GM18858 (cell line): ENCODE measurements around the gene AXL.
"Not testable (repeated sequence)": the region's sequence is repeated elsewhere in the genome, so short reads cannot be mapped to it uniquely, and the experiment has no call there.

Experiments
- ATAC-seq: cut with Tn5 transposase; IDR thresholded peaks from one replicate; pipeline ENCODE4 v1.9.1; 2021; ENCODE audit not compliant: unreplicated experiment

Gene AXL

DNA sequence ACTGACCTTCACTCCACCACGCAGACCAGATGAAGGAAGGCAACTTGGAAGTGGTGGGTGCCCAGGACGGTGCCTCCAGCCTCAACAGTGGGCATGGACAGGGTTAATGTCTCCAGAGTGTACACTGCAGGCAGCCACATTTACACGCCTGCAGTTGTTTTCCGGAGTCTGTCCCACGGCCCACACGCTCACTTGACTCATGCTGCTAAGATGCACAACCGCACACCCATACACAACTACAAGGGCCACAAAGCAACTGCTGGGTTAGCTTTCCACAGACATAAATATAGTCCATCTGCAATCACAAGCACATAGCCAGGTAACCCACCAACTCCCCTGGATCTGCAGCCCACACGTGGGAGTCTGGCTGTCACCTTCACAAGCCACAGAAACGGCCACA is 12.6 kb upstream of the AXL start:
- no peak for ATAC-seq

DNA sequence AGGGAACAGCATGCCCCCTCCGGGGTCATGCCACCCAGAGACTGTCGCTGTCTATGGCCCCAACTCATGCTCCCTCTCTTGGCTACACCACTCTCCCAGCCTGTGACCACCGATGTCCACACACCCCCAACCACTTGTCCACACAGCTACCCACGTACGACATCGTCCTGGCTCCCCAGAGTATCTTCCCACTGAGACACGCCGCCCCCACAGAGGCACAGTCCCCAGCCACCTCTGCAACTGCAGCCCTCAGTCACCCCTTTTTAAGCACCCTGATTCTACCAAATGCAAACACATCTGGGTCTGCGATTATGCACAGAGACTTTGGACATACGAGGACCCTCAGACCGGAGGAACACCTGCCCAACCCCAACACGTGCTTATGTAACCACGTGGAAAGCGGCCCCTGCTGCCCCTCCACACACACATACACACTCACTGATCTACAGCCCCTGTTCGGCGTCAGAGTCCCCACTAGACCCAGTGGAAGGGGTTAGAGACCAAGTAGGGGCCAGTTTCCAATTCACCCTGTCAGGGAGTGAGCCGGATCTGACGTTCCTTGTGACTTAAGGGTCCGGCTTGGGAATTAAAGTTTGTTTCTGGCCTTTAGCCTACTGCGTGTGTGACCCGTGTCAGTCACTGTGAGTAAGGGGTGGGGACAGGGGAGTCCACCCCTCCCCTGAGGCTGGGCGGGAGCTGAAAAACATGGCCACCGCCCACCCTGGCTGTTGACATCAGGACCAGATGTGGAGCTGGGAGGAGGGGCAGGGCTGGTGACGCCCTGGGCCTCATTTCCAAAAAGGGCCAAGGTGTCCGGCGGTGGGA is 11.9 kb upstream of the AXL start:
- no peak for ATAC-seq

DNA sequence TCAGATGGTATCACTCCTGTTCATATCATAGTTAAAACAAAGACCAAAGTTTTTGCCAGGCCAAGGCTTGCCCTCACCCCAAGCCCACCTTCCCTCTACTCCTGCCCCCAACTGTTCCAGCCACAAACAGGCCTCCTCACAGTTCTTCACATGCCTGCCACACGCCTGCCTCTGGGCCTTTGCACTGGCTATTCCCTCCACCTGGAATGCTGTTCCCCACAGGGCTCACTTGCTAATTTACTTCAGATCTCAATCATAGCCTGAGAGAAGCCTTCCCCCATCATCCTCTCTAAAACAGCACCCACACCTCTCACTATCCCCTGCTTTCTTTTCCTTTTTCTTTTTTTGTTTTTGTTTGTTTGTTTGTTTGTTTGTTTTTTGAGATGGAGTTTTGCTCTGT is 4.9 kb upstream of the AXL start:
- ATAC-seq: no peak

DNA sequence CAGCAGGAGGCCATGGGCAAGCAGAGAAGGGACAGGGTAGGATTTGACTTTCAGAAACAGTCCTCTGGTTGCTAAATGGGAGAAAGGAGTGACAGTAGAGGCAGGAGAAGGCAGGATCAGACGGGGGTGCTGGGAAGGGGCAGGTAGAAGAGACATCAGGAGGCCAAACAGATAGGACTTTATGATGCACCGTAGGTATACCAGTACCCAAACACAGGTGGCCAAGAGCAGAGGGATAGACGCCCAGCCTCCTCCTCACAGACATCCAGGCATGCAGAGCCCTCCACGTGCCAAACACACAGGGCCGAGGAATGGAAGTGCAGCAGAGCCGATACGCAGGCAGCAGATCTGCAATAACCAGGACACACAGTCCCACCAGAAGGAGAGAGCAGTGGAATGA is 1.3 kb upstream of the AXL start:
- ATAC-seq: no peak

DNA sequence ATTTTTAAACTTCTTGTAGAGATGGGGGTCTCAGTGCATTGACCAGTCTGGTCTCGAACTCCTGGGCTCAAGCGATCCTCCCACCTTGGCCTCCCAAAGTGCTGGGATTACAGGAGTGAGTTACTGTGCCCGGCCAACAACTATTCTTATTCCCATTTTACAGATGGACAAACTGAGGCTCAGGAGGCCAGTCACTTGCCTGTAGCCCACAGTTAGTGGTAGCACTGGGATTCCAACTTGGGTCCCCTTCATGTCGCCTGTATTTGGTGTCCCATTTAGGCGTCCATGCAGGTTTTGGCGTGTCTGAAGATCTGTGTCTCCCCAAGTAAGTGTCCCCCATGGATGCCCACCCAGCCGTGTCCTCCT is 791 bp upstream of the AXL start:
- no peak for ATAC-seq

DNA sequence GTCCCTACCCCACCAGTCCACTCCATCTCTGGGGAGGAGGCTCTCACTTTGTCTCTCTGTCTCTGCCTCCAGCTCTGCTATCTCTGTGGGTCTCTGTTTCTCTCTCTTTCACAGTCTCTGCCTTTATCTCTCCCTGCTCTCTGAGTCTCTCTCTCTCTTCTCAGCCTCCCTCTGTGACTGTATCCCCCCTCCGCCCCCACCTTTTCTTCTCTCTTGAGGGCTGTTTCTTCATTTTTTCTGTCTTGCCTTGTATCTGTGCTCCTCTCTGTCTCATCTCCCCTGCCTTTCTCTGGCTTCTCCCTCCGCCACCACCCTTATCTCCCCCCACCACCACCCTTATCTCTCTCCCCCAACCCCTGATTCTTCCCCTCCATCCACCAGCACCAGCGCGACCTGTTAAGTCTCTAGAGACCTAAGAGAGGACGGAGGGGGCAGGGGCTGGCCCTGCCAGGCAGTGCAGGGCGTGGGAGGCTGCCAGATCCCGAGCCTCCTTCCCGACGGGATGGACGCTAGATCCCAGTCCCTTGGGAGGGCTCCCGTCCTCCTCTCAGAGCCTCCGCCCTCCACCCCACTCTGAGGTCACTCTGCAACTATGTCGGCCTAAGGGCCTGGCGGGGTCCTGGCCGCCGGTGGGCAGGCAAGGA is 1.0 kb downstream of the AXL start:
- no peak for ATAC-seq

DNA sequence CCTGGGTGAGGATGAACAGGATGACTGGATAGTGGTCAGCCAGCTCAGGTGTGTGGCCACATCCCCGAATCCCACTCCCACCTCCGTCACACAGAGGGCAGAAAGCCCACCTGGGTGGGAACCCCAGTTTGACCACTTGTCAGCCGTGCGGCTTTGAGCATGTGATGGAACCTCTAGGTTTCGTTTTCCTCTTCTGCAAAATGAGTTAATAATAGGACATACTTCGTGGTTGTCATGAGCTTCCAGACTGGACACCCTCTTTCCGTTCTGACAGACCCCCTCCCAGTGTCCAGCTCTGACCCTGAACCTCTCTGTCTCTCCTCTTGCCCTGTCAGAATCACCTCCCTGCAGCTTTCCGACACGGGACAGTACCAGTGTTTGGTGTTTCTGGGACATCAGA is 1.8 kb downstream of the AXL start:
- ATAC-seq: no peak

DNA sequence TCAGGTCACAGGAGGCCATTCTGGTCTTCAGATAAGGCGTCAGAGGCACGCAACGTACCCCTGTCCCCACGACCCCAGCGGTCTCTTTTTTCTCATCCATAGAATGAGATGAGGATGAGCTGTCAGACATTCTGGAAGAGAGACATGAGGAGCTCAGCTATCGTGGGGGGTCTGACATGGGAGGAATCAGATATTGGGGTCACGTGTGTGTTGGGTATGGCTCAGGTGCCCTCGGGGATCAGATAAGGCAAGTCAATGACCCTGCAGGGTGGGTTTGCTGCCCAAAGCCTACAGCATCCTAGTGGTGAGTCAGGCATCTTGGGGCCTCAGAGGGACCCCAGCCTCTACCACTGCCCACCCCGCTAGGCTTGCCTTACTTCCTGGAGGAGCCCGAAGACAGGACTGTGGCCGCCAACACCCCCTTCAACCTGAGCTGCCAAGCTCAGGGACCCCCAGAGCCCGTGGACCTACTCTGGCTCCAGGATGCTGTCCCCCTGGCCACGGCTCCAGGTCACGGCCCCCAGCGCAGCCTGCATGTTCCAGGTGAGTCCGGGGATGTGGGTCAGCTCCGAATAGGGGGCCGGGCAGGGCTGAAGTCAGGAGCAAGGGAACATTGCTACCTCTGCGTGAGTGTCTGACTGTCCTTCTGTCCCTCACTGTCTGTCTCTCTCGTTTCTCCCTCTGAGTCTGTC is 2.6 kb downstream of the AXL start:
- no peak for ATAC-seq

DNA sequence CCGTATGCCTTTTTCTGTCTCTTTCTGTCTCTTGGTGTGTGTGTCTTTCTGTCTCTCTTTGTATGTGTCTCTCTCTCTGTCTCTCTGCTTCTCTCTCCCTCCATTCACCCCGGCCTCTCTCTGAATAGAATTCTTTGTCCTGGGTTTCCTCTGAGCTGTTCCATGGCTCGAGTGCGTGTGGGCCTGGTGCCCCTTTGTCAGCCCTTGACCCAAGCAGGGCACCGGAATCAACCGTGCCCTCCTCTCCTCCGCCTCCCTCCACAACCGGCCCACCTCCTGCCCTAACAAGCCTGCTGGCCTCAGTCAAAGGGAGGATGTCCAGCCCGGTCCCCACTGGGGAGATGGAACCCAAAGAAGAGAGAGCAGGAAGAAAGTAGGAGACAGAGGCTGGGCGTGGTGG is 3.2 kb downstream of the AXL start:
- ATAC-seq: no peak

DNA sequence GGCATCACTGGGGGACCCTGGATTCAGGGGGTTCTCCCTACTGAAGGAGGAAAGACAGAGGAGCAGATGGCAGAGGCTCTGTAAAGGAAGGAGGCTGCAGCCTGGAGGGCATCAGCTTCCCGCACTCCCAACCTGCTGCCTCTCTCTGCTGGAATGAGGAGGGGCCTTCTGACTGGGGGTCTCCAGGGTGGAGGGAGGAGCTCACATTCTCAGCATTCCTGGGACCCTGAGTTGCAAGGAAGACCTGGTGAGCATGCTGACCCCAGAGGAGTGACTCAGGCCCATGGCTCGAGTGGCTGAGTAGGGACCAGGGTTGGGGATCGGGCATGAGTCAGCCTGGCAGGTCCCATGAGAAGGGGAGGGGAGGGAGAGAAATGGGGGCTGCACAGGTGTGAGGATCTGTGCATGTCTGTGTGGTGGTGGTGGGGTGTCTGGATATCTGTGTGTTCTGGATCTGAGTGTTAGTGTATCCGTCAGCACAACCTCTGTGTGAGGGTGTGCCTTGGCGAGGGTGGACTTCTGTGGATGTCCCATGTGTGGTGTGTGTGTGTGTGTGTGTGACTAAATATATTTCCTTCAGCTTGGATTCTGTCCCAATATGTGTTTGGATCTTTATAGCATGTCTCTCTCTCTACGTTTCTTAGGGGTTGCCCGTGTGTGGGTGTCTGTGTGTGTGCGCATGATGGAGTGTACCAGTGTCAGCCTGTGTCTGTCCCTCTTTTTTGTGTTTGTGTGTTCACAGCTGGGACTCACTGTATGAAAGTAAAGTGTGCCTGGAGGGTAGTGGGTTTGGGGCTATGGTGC is 4.6 kb downstream of the AXL start:
- ATAC-seq: no peak

DNA sequence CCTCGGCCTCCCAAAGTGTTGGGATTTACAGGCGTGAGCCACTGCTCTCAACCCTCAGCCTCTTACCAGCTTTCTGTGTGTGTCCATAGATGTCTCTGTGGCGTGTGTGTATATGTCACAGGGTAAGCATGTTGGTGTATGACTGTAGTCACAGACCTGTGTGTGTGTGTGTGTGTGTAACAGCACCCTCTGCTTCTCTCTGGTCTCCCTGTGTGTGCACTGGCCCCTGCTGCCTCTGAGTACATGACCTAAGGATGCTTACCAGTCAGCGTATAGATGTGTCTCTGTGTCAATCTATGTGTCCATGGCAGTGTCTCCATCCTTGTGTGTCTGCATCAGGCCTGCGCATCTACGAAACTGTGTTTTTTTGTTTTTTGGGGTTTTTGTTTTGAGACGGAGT is 5.6 kb downstream of the AXL start:
- ATAC-seq: no peak

DNA sequence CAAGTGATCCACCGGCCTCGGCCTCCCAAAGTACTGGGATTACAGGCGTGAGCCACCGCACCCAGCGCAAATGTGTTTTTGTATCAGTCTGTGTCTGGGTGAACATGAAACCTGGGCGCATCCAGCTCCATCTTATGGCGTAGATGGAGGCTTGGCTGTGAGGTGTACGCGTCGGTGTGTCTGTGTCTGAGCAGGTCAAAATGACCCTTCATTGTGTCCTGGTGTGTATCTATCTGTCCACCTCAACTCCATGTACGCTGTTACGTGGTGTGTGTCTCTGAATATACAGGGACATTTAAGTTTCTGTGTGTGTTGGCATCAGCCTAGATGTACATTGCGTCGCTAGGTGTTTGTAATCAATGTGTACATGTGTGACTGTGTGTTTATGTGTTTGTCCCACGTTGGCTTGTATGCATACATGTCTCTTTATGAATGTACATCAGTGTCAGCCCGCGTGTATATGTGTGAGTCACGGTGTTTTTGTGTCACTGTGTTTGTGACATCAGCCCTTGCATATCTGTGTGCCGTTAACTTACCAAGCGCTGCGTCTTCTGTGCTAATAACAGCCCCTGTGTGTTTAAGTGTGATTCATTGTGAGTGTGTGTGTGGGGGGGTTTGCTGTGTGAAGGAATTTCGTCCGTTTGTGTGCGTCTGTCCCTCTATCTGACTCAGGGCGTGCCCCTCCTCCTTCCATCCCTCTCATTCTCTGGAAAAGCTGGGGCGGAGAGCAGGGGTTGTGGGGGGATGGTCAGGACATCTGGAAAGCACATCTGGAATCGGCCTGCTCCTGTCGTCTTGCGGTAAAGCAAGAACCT is 6.4 kb downstream of the AXL start:
- no peak for ATAC-seq

DNA sequence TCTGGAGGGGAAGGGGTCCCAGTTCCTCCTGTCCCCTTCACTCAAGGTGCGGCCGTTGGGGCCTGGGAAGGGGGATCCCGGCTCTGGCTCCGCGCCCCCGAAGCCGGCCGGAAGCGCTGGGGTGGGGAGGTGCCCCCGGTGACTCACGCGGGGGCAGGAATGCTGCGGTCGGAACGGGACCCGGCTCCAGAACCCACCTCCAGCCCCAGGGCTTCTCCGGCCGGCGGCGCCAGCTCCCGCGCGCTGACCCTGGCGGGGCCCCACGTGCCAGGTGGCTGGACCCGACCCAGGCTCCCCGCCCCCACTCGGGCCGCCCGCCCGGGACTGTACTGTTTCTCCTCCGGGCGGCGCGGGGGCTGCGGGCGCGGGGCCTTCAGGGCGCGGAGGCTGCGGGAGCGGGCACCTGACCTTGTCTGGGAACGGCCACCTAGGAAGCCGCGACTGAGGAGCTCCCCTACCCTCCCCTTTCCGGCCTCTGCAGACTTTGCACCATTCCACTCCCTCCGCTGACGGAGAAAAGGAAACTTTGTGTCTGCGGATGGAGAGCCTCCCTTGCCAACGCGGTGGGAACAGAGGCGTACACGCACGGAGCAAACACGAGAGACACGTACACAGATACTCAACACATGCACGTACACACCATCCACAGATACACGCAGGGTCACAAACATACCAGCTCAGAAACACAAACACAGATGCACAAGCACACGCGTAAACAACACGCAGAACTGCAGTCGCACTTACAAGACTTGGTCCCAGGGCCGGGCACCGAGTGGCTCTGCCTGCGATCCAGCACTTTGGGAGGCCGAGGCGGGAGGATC is 7.2 kb downstream of the AXL start:
- no peak for ATAC-seq

DNA sequence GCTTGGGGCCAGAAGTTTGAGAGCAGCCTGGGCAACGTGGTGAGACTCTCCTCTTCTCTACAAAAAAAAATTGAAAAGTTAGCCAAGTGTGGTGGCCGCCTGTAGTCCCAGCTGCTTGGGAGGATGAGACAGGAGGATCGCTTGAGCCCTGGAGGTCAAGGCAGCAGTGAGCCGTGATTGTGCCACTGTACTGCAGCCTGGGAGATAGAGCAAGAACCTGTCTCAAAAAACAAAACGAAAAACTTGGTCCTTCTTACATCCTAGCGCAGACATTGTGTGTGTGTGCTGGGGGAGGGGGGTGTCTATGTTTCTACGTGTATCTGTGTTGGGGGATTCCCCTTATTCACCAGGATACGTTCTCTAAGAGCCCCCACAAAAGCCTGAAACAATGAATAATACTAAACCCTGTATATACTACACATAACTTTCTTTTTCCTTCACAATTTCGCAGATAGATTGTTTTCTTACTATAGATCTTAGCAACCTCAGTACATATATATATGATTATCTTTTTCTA is 7.9 kb downstream of the AXL start:
- ATAC-seq: no peak

DNA sequence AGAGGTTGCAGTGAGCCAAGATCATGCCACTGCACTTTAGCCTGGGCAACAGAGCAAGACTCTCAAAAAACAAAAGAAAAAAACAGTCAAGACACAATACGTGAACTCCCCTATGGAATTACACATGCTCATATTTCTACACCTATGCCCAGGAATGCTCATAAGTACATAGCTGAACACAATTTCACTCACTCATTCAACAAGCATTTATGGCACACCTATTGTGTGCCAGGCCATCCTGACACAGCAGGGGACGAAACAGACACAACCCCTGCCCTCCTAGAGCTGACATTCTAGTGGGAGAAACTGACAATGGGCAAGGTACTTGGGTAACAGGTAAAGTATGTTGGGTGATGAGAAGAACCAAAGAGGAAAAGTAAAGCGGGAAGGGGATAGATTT is 9.5 kb downstream of the AXL start:
- ATAC-seq: no peak

DNA sequence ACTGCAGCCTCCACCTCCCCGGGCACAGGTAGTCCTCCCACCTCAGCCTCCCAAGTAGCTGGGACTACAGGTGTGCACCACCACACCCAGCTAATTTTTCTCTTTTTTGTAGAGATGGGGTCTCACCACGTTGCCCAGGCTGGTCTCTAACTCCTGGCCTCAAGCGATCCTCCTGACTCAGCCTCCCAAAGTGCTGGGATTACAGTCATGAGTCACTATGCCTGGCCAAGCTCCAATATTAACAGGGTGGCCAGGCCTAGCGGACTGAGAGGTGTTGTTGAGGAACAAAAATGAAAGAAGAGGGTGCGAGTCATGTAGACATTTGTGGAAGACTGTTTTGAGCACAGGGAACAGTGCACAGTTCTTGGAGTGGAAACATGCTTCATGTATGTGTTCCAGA is 10.3 kb downstream of the AXL start:
- ATAC-seq: not testable (repeated sequence)

DNA sequence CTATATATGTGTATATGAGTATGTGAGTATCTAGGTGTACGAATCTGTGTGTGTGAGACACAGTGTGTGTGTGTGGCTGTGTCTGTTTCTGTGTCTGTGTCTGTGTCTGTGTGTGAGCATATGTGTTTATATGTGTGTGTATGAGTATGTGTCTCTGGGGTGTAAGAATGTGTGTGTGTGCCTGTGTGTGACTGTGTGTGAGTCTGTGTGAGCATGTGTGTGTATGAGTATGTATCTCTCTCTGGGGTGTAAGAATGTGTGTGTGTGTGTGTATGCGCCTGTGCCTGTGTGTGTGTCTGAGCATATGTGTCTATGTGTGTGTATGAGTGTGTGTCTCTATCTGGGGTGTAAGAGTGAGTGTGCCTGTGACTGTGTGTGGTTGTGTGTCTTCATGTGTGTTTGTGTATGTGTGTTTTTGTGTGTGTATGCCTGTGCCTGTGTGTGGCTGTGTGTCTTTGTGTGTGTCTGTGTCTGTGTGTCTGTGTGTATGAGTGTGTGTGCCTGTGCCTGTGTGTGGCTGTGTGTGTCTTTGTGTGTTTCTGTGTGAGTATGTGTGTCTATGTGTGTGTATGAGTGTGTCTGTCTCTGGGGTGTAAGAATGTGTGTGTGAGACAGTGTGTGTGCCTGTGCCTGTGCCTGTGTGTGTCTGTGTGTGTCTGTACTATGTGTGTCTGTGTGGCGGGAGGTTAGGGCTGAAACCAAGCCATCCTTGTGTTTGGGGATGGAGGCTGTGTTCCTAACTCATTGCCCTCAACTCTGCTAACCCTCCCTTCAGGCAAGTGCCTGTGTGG is 11.2 kb downstream of the AXL start:
- no peak for ATAC-seq

DNA sequence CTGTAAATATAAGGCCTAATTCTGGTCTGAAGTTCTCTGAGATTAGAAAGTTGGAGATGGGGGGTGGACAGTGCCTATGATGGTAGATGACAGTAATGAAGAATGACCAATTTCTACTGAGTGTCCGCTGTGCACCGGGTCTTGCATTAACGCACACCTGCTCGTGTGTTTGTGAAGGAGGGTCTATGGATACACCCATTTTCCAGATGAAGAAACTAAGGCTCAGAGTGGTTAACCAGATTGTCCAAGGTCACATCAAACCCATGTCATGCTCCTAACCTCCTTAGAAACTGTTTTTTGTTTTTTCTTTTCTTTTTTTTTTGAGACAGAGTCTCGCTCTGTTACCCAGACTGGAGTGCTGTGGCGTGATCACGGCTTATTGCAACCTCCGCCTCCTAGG is 13.7 kb downstream of the AXL start:
- ATAC-seq: no peak

DNA sequence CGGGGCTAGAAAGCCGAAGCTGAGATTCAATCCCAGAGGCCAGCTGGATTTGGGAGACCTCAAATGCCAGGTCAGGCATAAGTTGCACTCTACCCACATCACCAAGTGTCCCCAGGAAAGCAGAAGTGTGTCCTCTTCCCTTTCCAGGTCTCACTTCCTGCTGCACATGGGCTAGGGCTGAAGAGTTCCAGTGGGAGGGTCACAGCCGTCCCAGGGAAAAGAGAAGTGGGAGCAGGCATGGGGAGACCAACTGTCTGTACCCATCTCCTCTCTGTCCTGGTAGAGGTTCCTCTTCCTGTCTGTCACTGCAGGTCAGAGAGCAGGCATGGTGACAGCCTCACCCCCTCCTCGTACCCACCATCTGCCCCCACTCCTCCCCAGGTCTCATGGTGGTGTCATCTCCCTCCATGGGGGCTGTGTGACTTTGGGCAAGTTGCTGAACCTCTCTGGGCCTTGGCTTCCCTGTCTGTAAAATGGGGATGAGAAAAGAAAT is 14.8 kb downstream of the AXL start:
- no peak for ATAC-seq
